DOHH2 (cell line): Measurements from ENCODE around the gene SLC9A1.

Experiments used
- H3F3A ChIP-seq: fragments of 200-600 bp; sonication (generic), shearing (Covaris generic); 2 replicates; pipeline ENCODE4 v1.6.0; 2016; ENCODE audit warnings: antibody characterized with exemption, mild to moderate bottlenecking; ENCODE audit not compliant: control insufficient read depth, insufficient read depth
- H3K27ac ChIP-seq: fragments of 200-600 bp; sonication (generic); 2 replicates; pipeline ENCODE4 v1.5.1; 2014; ENCODE audit warnings: low read depth, mild to moderate bottlenecking, low read length, moderate library complexity
- H3K27me3 ChIP-seq: fragments of 200-600 bp; sonication (generic); 2 replicates; pipeline ENCODE4 v1.6.1; 2014; ENCODE audit warnings: mild to moderate bottlenecking, low read length, mixed read lengths; ENCODE audit not compliant: control insufficient read depth
- H3K36me3 ChIP-seq: fragments of 200-600 bp; sonication (generic); 2 replicates; pipeline ENCODE4 v1.6.1; 2014; ENCODE audit warnings: mild to moderate bottlenecking, low read length, moderate library complexity, mixed read lengths; ENCODE audit not compliant: control insufficient read depth
- H3K4me1 ChIP-seq: fragments of 200-600 bp; sonication (generic); 2 replicates; pipeline ENCODE4 v1.6.1; 2014; ENCODE audit warnings: mild to moderate bottlenecking, low read length, mixed read lengths; ENCODE audit not compliant: control insufficient read depth
- H3K4me2 ChIP-seq: fragments of 200-600 bp; sonication (generic); 2 replicates; pipeline ENCODE4 v1.6.0; 2014; ENCODE audit warnings: mild to moderate bottlenecking, low read length, moderate library complexity
- H3K4me3 ChIP-seq: fragments of 200-600 bp; sonication (generic); 2 replicates; pipeline ENCODE4 v1.5.1; 2014; ENCODE audit warnings: mild to moderate bottlenecking, low read length, mixed read lengths
- H3K79me2 ChIP-seq: fragments of 200-600 bp; sonication (generic); 2 replicates; pipeline ENCODE4 v1.6.1; 2014; ENCODE audit warnings: mild to moderate bottlenecking, low read length, mixed read lengths; ENCODE audit not compliant: control insufficient read depth
- H3K9me2 ChIP-seq: fragments of 200-600 bp; sonication (generic); replicated peaks from 2 replicates; pipeline ENCODE4 v1.6.1; 2014; ENCODE audit warnings: mild to moderate bottlenecking, low read length, mixed read lengths; ENCODE audit not compliant: control insufficient read depth
- H3K9me3 ChIP-seq: fragments of 200-600 bp; sonication (generic); 2 replicates; pipeline ENCODE4 v1.6.1; 2014; ENCODE audit warnings: antibody characterized with exemption, low read length, mixed read lengths; ENCODE audit not compliant: control insufficient read depth, insufficient read depth
- H4K20me1 ChIP-seq: fragments of 200-600 bp; sonication (generic); 2 replicates; pipeline ENCODE4 v1.6.0; 2014; ENCODE audit warnings: low read depth, mild to moderate bottlenecking, antibody characterized with exemption, low read length, moderate library complexity; ENCODE audit not compliant: control insufficient read depth, insufficient read depth
- CTCF ChIP-seq: fragments of 200-600 bp; sonication (generic); IDR thresholded peaks from one replicate; pipeline ENCODE4 v1.5.1; 2014; ENCODE audit warnings: antibody characterized with exemption, mild to moderate bottlenecking, low read depth, low read length; ENCODE audit not compliant: poor library complexity, severe bottlenecking
- EZH2phosphoT487 ChIP-seq: fragments of 200-600 bp; sonication (generic); IDR thresholded peaks from 2 replicates; pipeline ENCODE4 v1.6.1; 2017; ENCODE audit warnings: borderline replicate concordance, mild to moderate bottlenecking, antibody characterized with exemption, low read length, moderate library complexity, mixed read lengths

SLC9A1 gene

DNA sequence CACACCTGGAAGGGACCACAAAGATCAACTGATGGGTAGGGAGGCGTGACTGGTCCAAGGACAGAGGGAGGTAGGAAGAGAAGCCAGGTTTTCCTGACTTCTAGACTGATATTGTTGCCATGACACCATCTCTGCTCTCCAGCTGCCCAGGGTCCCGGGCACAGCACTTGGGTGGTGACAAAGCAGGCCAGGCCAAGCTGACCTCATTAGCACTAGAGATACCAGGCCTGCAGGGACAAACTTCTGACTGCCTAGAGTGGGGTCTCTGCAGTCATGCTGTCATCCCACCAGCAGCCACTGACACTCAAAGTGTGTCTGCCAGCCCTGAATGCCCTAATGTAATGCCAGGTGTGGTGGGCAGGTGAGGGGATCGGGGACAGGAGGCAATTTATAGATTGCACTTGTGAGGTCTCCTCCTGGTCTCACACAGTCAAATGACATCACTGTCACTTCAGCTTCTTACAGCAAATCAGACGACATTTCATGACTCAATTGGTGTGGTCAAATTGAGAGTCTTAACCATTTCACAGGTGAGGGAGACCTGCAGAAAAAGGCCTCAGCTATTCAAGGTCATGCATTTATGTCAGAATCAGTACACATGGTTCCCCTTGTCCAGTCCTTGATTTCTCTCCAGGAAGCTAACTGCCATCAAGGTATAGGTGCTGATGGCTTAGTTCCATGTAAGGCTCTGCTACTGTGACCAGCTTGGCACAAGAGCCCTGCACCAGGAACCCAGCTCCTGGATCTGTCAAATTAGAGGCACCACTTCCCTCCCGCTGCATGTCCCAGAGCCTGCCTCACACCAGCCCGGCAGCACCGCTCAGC, 2.7 kb downstream of the SLC9A1 start:
- no peak for TF ChIP-seq CTCF
- TF ChIP-seq EZH2phosphoT487 = no peak
- Histone ChIP-seq H3K4me1 (peaks cover 71% of the 10 kb centered on the region), H3K79me2 (peaks cover 69% of the 10 kb centered on the region), H3K36me3 (no peaks in the 10 kb centered on the region), H3K9me3 (no peaks in the 10 kb centered on the region), H3K27ac (no peak overlapping the region), H3K4me2 (peak overlapping the region; percentile 75), H3K27me3 (no peaks in the 10 kb centered on the region), H3K9me2 (no peaks in the 10 kb centered on the region), H3F3A (peaks cover 15% of the 10 kb centered on the region), H4K20me1 (0 out of 2 replicates have a peak, but pooled peaks cover 3% of the 10 kb centered on the region), H3K4me3 (peak overlapping the region; percentile 74)

- peaks cover 83% of the 10 kb centered on the region for H3K79me2 ChIP-seq
Measured at GRCh38 chr1:27150641-27151040, 4.3 kb downstream of the SLC9A1 start.

DNA sequence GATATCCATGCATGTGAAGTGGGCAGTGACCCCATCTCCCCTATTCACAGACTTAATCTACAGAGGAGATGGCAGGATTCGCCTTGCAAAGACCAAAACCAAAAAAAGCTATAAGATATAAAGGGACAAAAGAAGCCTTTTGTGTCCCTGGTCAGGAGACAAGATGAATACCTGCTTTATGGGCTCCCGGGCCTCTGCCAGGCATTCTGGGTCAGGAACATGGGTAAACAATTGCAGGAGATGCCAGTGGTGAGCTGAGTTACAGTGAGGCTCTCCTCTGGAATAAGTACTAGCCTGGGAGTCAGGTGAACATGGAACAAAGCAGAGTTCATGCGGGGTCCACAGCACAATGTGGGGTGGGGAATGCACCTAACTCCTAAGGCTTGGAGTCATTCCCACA, 4.7 kb downstream of the SLC9A1 start:
- Histone ChIP-seq H3F3A (peaks cover 13% of the 10 kb centered on the region), H4K20me1 (0 out of 2 replicates have a peak, but pooled peaks cover 3% of the 10 kb centered on the region), H3K4me2 (no peak overlapping the region), H3K9me3 (no peaks in the 10 kb centered on the region), H3K4me1 (peaks cover 66% of the 10 kb centered on the region), H3K27me3 (no peaks in the 10 kb centered on the region), H3K36me3 (no peaks in the 10 kb centered on the region; the same call in 1 of the 2 replicates), H3K27ac (no peak overlapping the region), H3K4me3 (no peak overlapping the region), H3K79me2 (peaks cover 86% of the 10 kb centered on the region), H3K9me2 (no peaks in the 10 kb centered on the region)
- TF ChIP-seq CTCF (no peak), EZH2phosphoT487 (no peak)

More at GRCh38 chr1:27150641-27151040, 4.3 kb downstream of the SLC9A1 start:
- H3K9me3 ChIP-seq = no peaks in the 10 kb centered on the region
- no peak overlapping the region for H3K27ac ChIP-seq
- no peak overlapping the region for H3K4me2 ChIP-seq
- TF ChIP-seq EZH2phosphoT487 = no peak
- no peak for TF ChIP-seq CTCF
- no peaks in the 10 kb centered on the region for H3K36me3 ChIP-seq
- no peak overlapping the region for H3K4me3 ChIP-seq
- H3F3A ChIP-seq = peaks cover 13% of the 10 kb centered on the region
- 0 out of 2 replicates have a peak, but pooled peaks cover 3% of the 10 kb centered on the region for H4K20me1 ChIP-seq
- H3K9me2 ChIP-seq = no peaks in the 10 kb centered on the region
- peaks cover 70% of the 10 kb centered on the region for H3K4me1 ChIP-seq
- H3K27me3 ChIP-seq = no peaks in the 10 kb centered on the region
